Astrocyte (in vitro differentiated cells and primary cell): ENCODE measurements around the gene TRAPPC12.

Source experiments
- CTCF ChIP-seq: IDR thresholded peaks from 2 replicates; pipeline ENCODE4 v1.5.1; 2011; ENCODE audit warnings: low read depth, mild to moderate bottlenecking, inconsistent platforms, low read length, moderate library complexity; ENCODE audit not compliant: insufficient read depth
- EZH2 ChIP-seq: IDR thresholded peaks from 2 replicates; pipeline ENCODE4 v1.6.1; 2012; ENCODE audit warnings: mild to moderate bottlenecking, low read length, inconsistent platforms; ENCODE audit not compliant: insufficient read depth

GRCh38 chr2:3466966-3467365 lies 87.5 kb downstream of the TRAPPC12 start:
- no peak for TF ChIP-seq CTCF
- no peak for TF ChIP-seq EZH2
